ENCODE measurements around the gene SLC6A20.

SLC6A20 gene

GRCh38 chr3:45779746-45780735, 16.3 kb downstream of the SLC6A20 start:
- FAIRE-seq (no peak), DNase-seq (ENCODE audit: low spot score) (no peak)

- FAIRE-seq (no peak), DNase-seq (ENCODE audit: low spot score) (no peak)
These were observed 17.6 kb downstream of the SLC6A20 start for GRCh38 chr3:45778761-45779201.

- no peak for DNase-seq (ENCODE audit: low spot score)
- FAIRE-seq, result no peak
These were observed 18.5 kb downstream of the SLC6A20 start for GRCh38 chr3:45777746-45778386.

DNA sequence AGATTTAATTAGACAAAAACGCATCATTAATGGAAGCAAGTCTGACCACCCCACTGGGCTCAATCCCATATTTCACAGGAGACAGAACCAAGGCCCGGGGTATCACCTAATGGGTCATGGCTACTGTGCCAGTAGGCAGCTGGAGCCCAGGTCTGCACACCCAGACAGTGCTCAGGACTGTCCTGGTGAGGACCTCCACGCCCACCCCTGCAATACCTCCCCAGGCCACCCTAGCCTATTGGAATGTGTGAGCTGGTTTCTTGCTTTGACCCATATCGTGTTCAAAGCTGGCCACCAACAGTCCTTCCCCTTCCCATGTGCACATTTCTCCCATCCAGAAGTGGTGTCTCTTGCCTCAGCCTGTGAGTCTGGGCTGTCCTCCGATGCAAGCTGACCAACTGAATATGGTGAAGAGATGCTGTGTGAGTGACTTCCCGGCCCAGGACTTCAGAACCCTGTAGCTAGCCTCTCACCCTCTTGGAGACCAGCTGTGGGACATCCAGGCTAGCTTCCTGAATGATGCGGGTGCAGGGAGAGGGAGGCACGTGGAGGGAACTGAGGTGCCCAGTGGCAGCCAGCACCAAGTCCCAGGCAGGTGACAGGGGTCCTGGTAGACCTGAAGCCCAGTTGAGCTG, 19.1 kb downstream of the SLC6A20 start:
- no peak for FAIRE-seq
- DNase-seq (ENCODE audit: low spot score), result no peak

DNA sequence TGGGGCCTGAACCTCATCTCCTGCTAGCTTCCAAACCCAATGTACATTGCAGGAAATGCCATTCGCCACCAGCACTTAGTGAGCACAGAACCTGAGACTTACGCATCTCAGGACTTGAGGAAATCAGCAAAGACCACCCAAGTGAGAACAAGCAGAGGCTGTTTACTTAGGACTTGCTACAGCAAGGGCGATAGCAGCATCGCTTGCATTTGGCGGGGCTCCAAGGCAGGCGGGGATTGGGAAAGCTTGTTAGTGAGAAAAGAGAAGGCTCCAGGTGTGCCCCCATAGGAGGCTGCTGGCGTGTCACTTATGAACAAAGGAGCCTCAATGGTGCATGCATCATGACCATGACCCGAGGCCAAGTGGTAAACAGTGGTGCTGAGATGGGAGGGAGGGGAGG, 19.7 kb downstream of the SLC6A20 start:
- no peak for FAIRE-seq
- DNase-seq (ENCODE audit: low spot score), result no peak

DNA sequence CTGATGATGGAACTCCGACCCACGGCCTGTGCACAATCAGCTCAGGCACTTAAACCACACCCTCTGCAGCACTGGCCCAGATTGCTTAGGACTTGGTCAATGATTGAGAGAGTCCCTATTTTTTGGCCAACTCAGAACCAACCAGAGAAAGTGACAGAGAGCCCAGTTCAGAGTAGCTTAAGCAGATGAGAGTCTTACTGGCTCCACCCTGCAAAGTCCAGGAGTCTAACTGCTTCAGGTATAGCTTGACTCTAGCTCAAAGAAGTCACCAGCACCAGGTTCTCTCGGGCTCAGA, 20.1 kb downstream of the SLC6A20 start:
- FAIRE-seq, result no peak
- DNase-seq (ENCODE audit: low spot score), result no peak

DNA sequence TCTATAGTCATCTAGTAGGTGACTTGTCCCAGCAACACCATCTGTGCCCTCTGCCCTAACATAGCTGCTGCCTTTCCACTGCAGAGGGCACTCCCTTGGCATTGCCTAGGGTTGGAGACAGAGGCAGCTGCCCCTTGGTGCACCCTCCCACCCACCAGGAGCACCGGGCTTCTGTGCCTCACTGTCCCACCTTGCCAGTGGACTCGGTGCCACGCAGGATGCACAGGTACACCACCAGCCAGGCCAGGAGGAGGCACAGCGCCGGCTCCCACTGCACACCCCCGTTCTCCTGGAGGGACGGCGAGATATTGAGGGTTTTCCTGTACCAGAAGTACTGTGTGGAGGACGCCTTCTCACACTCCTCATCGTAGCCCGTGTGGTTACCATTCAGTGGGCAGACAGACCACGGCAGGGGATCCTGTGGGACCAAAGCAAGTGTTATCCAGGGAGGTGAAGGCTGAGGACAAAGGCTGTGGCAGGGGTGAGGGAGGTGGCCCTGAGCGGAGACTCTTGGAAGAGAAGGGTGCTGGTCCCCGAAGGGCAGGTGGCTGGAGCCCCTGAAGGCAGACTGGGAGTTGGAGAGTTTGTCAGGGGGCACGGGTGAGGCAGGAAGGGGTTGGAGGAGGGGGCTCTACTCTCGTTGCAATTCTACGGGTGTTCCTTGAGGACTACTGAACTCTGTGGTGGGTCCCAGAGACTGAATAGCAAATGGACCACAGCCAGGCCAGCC, 20.6 kb downstream of the SLC6A20 start:
- FAIRE-seq (peak; percentile 40), DNase-seq (ENCODE audit: low spot score) (no peak)

GRCh38 chr3:45774581-45775521, 21.5 kb downstream of the SLC6A20 start:
- DNase-seq (ENCODE audit: low spot score) (no peak), FAIRE-seq (no peak)

- DNase-seq (ENCODE audit: low spot score) (no peak), FAIRE-seq (no peak)
These were observed 22.5 kb downstream of the SLC6A20 start for GRCh38 chr3:45773714-45774449.

DNA sequence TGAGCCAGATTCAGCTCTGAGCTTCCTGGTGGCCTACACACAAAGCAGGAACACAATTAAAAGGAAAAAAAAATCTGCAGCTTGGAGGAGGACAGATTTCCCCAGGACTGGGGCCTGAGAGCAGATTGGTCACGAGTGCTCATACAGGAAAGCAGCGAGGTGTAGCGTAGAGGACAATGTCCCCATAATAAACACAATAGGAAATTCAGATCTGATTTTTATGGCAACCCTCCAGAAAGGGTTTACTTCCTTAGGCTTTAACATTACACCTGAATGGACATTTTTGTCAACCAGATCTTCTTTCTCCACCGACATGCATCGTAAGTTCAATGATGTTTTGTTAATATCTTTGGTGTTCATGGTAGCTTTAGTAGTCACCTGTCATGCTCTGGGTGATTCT, 23.3 kb downstream of the SLC6A20 start:
- FAIRE-seq (no peak), DNase-seq (ENCODE audit: low spot score) (no peak)

DNA sequence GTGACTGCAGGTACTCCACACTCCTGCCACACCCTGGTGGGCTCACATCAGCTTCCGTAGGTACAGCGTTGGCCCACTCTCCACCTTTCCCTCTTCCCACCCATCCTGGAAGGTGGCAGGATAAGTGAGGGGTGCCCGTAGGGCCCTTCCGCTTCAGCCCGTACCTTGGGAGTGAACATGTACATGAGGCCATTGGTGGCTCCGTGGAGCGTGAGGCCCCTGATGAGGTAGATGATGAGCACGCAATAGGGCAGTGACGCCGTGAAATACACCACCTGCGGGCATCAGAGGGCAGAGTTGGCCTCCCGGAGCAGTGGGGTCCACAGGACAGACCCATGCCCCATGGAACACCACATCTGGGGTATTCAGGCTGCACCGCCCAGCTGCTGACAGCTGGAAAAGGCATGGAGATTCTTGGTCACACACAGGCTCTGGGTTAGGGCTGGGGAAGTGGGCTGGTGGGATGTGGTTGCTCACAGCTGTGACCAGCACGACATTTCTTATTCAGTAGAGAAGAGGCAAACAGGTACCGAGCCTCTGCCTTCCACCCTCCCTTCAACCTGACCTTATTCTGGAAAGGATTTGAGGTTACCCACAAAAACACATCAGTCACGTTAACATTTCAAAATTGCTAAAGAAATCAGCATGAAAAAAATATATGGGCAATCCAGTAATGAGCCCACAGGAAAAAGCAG, 23.8 kb downstream of the SLC6A20 start:
- FAIRE-seq (no peak), DNase-seq (ENCODE audit: low spot score) (no peak)

DNA sequence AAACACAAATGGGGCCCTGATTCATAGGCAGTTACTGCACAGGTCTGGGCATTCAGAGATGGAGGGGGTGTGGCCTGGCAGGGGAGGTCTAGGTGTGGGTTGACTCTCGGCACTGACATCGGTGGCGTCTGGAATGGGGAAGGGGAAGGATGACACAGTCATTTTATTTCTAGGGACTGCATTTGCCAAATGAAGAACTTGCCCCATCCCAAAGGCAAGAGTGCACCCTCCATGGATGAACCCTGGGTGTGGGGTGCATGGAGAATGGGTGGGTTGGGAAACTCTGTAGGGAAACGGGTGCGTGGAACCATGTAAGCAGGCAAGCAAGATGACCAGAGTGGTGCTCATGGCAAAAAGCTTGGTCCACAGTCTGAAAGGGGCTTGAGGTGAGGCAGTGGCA, 24.5 kb downstream of the SLC6A20 start:
- DNase-seq (ENCODE audit: low spot score) (no peak), FAIRE-seq (peak; percentile 32)

- FAIRE-seq, result no peak
- no peak for DNase-seq (ENCODE audit: low spot score)
These were observed 25.1 kb downstream of the SLC6A20 start for GRCh38 chr3:45771166-45771775.

GRCh38 chr3:45765958-45766357, 30.4 kb downstream of the SLC6A20 start:
- DNase-seq (ENCODE audit: low spot score), result no peak
- no peak for FAIRE-seq

DNA sequence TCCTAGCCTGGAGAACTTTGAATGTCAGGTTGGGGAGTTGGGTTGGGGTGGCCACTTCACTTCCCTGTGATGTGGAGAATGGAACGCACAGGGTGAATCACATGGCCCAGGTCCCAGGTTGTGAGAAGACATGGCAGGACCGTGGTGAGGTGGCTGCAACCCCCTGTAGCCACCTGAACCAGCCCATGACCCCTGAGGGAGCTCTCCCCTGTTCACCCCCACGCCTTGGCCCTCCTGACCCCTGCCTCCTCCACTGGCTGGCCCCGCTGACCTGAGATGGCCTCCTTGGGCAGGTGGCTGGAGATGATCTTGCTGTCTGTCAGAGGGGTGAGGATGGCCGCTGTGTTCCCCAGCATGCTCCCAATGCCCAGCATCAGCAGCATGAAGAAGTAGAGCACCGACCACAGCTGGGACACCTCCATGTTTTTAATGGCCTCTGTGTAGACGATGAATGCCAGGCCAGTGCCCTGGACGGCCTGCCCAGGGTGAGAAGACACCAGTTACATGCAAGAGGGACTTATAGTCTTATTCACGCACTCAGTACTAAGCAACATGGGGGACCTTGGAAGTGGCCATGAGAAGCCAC, 31.0 kb downstream of the SLC6A20 start:
- FAIRE-seq (peak; percentile 27), DNase-seq (ENCODE audit: low spot score) (no peak)

DNA sequence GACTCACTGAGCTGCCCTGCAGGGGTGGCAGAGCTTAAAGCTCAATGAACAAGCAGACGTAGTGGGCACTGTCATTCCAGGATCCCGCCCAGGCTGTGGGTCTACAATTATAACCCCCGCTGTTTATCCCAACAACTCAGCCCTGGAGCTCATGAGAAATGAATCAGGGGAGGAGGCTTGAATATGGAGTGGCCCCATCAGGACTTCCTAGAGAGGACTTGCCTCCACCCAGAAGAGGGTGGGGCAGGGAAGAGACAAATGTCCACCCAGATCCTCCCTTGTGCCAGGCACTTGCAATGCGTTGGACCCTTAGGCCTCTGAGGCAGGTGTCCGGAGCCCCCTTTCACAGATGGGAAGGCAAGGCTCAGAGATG, 33.0 kb downstream of the SLC6A20 start:
- FAIRE-seq (no peak), DNase-seq (ENCODE audit: low spot score) (no peak)

DNA sequence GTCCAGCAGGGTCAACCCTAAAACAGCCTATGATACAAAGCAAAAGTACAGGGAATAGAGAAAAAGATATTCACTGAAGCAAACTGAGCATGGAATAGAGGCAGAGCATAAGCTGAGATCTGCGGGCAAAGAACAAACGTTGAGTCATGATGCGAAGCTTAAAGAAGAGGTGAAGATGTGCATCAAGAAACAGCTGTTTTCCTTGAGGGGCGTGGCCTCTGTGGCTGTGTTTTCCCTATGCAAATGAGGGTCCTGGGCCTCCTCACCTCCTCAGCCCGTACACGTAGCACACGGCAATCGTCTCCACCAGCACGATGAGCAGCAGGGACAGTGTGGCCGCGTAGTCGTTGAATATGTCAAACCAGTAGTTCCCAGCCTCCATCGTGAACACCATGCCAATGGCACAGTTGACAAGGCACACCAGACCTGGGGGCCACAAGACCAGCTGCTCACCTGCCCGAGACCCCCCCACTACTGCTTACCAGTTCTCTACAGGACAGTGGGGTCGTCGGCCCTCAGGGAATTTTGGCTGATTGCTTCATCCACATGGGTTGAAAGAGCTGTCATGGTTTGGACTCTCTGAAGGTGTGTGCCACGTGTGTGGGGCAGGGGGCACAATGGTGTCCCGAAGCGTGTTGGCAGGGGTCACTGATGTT, 33.6 kb downstream of the SLC6A20 start:
- FAIRE-seq, result peak; percentile 32
- DNase-seq (ENCODE audit: low spot score), result no peak

DNA sequence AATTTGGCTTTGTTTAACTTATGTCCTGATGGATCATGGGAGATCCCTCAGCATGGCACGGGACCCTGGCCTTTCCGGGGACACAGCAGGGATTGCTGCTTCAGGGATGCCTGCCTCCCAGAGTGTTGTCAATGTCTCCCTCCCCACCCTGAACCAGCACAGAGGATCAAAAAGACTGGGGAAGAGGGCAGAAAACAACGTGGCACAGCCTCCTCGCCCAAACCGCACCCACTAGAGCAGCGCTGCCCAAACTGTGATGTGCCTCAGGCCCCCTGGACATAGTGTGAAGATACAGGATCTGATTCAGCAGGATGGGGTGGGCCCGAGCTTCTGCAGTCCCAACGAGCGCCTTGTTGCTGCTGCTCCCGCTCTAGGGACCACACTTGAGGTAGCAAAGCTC, 34.5 kb downstream of the SLC6A20 start:
- DNase-seq (ENCODE audit: low spot score) (no peak), FAIRE-seq (no peak)
